Prostate gland (tissue), 2 donors: ENCODE data around the gene SRGAP3. TPM values are rescaled to one million over a fixed set of nuclear protein-coding genes. Genes with fewer than 3 reads are reported as not detected.

Experiments
- DNase-seq: peaks from one replicate; pipeline ENCODE4 v3.0.0-alpha.2; 2019; ENCODE audit warnings: low spot score
- H3K27ac ChIP-seq, 2 donors: fragments of 200-600 bp; sonication (generic); 2 replicates each; pipeline ENCODE4 v1.5.1; 2017 to 2019
- H3K27me3 ChIP-seq: fragments of 200-600 bp; sonication (generic); replicated peaks from 2 replicates; pipeline ENCODE4 v1.5.1; 2019; ENCODE audit not compliant: insufficient read depth
- H3K36me3 ChIP-seq, 2 donors: fragments of 200-600 bp; sonication (generic); 1 replicate in 1 of 2; 2 replicates in 1 of 2; pipeline versions ENCODE4 v1.5.1 to v1.8.1; 2017 to 2019
- H3K4me1 ChIP-seq: fragments of 200-600 bp; sonication (generic); replicated peaks from 2 replicates; pipeline ENCODE4 v1.5.1; 2019
- H3K4me3 ChIP-seq, 2 donors: fragments of 200-600 bp; sonication (generic); 2 replicates each; pipeline ENCODE4 v1.5.1; 2017 to 2019
- H3K9me3 ChIP-seq: fragments of 200-600 bp; sonication (generic); 2 replicates; pipeline ENCODE4 v1.5.1; 2017
- POLR2A ChIP-seq: fragments of 450-650 bp; IDR thresholded peaks from one replicate; pipeline ENCODE4 v1.6.1; 2016; ENCODE audit warnings: antibody characterized with exemption, mild to moderate bottlenecking
- POLR2AphosphoS5 ChIP-seq: sonication (generic); formaldehyde crosslinking; IDR thresholded peaks from one replicate; pipeline ENCODE4 v1.6.1; 2017; ENCODE audit warnings: antibody characterized with exemption
- WGBS: methylation state at CpG from one replicate; pipeline ENCODE4 v1.1.5; 2018; 5-methylcytosine and 5-hydroxymethylcytosine counted together
- intact Hi-C: fragments of 100-400 bp; cut with DNase I; formaldehyde crosslinking; loops from one replicate; pipeline ENCODE4 v1.14.2; 2022
- total RNA-seq, 2 donors: library from RNA; depleted of rRNA; stranded (reverse); fragments of >200 nt; gene quantifications; one replicate each; pipeline ENCODE4 v1.1.0, GENCODE V29; 2016
- TF ChIP-seq, protein P1 (sequence below), 4 experiments: fragments of 200-600 bp in 2 of 4; fragments of 450-650 bp in 2 of 4; sonication (generic) in 2 of 4; IDR thresholded peaks; 1 replicate in 3 of 4; 2 replicates in 1 of 4; pipeline ENCODE4 v1.5.1; 2016 to 2019; ENCODE audit warnings: antibody characterized with exemption in 4 of 4, mild to moderate bottlenecking in 2 of 4, moderate library complexity in 2 of 4

Gene SRGAP3
- total RNA-seq, 2 donors from 2014 or later: 23.6 to 50.3 TPM

DNA sequence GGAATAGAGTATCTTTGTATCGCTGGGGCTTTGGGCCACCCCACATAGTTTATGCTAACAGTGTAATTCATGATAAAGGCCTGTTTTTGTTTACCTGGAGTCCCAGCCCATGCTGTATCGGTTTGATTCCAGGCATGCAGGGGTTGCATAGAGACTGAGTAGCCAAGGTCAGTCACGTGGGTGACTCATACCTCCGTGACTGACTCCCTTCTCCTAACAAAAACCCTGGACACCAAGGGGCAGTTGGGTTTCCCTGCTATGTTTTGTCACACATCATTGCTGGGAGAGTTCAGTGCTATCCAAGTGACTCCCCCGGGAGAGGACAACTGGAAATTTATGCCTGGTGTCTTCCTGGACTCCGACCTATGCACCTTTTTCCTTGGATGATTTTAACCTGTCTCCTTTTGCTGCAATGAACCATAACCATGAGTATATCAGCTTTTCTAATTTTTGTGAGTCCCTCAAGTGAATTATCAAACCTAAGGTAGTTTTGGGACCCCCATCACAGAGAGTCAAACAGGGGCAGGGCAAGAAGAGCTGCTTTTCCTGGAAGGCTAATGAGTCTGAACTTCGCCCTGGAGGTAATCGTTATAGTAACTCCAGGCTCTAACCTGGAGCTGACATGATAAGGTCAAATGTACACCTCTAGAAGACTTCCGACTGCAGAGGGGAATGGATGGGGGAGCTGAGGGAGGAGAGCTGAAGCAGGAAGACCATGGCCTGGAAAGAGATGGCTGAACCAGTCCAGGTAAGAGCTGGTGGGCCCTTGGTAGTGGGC is 57.0 kb downstream of the SRGAP3 start:
- WGBS: 97% methylated on average over 9 of the region's 9 CpGs
- H3K27me3 ChIP-seq: no peaks in the 10 kb centered on the region
- H3K4me1 ChIP-seq: peaks cover 6% of the 10 kb centered on the region
- TF ChIP-seq POLR2A: no peak
- no peak for TF ChIP-seq POLR2AphosphoS5
- TF ChIP-seq, protein P1, sequence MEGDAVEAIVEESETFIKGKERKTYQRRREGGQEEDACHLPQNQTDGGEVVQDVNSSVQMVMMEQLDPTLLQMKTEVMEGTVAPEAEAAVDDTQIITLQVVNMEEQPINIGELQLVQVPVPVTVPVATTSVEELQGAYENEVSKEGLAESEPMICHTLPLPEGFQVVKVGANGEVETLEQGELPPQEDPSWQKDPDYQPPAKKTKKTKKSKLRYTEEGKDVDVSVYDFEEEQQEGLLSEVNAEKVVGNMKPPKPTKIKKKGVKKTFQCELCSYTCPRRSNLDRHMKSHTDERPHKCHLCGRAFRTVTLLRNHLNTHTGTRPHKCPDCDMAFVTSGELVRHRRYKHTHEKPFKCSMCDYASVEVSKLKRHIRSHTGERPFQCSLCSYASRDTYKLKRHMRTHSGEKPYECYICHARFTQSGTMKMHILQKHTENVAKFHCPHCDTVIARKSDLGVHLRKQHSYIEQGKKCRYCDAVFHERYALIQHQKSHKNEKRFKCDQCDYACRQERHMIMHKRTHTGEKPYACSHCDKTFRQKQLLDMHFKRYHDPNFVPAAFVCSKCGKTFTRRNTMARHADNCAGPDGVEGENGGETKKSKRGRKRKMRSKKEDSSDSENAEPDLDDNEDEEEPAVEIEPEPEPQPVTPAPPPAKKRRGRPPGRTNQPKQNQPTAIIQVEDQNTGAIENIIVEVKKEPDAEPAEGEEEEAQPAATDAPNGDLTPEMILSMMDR (IDR thresholded peaks at IDR 0.05): no peak
- H3K4me3 ChIP-seq: no peak overlapping the region
- intact Hi-C loops: no loop called here
- H3K36me3 ChIP-seq: no peaks in the 10 kb centered on the region
- H3K9me3 ChIP-seq: no peaks in the 10 kb centered on the region
- H3K27ac ChIP-seq: no peak overlapping the region
- no peak for DNase-seq

DNA sequence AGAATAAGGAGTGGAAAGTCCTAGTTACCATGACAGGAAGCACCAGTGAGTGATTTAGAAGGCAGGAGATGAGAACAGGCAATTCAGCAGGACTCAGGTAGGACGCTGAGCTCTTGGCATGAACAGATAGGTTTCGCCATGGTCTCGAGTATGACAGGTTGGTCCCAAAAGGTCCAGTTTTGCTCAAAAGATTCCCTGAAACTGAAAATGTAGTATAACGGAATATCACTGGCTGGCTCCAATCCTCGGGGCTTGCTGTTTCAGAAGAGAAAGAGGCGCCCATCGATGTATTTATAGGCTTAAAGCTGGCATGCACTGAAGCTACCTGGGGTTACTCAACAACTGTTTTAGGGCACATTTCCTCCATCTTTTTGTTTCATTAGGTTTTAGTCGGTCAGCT is 59.2 kb downstream of the SRGAP3 start:
- Histone ChIP-seq H3K4me3 (no peak overlapping the region), H3K9me3 (no peaks in the 10 kb centered on the region), H3K36me3 (no peaks in the 10 kb centered on the region), H3K4me1 (peaks cover 6% of the 10 kb centered on the region), H3K27ac (no peak overlapping the region), H3K27me3 (no peaks in the 10 kb centered on the region)
- WGBS: 92% methylated on average over 8 of the region's 8 CpGs
- intact Hi-C loops: no loop called here
- TF ChIP-seq, protein P1 (IDR thresholded peaks at IDR 0.05): no peak
- no peak for TF ChIP-seq POLR2AphosphoS5
- TF ChIP-seq POLR2A: no peak
- DNase-seq: no peak

DNA sequence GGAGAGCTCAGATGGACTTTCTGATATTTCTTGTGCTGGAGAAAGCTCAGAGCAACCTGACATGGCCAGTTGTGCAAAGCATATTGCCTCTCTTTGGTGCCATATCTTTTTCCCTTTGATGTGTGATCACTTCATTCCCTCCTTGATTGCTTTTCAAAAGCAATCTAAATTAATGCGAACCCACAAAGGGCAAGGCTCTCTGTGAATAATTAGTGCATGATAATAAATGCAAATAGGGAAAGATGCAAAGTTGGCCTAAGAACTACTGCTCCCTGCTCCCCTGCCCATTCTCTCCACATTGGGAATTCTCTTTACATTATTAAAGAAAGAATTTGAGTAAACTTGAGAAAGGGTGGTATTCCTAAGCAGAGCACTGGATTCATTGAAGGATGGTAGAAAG is 60.9 kb downstream of the SRGAP3 start:
- WGBS: 97% methylated on average over 1 of the region's 1 CpG
- H3K4me3 ChIP-seq: no peak overlapping the region
- H3K9me3 ChIP-seq: no peaks in the 10 kb centered on the region
- TF ChIP-seq POLR2A: no peak
- TF ChIP-seq POLR2AphosphoS5: no peak
- TF ChIP-seq, protein P1 (IDR thresholded peaks at IDR 0.05): no peak
- H3K27me3 ChIP-seq: no peaks in the 10 kb centered on the region
- no peak overlapping the region for H3K27ac ChIP-seq
- H3K4me1 ChIP-seq: no peaks in the 10 kb centered on the region
- no peak for DNase-seq
- intact Hi-C loops: no loop called here
- no peaks in the 10 kb centered on the region for H3K36me3 ChIP-seq

DNA sequence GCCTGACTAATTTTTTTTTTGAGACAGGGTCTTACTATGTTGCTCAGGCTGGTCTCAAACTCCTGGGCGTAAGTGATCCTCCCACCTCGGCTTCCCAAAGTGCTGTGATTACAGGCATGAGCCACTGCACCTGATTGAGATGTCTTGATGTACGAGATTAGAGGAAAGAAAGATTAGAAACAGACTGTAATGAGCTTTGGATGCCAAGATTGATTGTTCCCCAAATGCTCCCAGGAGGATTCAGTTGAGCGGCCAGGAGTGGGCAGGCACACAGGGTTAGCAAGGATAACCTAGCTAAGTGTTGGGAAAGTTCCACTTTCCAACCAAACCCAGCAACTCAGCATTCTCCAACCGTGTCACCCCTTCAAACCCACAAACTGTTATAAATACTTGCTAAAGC is 63.7 kb downstream of the SRGAP3 start:
- 92% methylated on average over 5 of the region's 5 CpGs for WGBS
- TF ChIP-seq, protein P1 (IDR thresholded peaks at IDR 0.05): no peak
- no peak for DNase-seq
- Histone ChIP-seq H3K36me3 (no peaks in the 10 kb centered on the region), H3K4me3 (no peak overlapping the region), H3K9me3 (no peaks in the 10 kb centered on the region), H3K27me3 (no peaks in the 10 kb centered on the region), H3K4me1 (no peaks in the 10 kb centered on the region), H3K27ac (no peak overlapping the region)
- intact Hi-C loops: no loop called here

DNA sequence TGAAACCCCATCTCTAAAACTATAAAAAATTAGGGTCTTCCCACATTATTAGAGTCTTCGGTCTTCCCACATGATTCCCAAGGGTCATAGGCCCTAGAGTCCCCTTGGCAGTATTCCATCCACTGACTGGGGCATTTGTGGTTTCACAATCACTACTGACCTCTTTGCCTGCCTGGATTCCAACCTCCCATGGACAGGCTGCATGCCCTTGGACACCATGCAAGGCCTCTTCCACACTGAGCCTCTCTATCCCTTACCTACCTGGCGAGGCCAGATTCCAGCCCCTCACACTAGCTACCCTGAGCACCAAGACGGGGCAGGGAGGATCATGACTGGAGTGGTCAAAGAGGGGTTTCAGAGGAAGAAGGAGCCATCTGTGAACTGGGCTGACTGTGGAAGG is 64.4 kb downstream of the SRGAP3 start:
- Histone ChIP-seq H3K36me3 (no peaks in the 10 kb centered on the region), H3K4me3 (no peak overlapping the region), H3K27me3 (no peaks in the 10 kb centered on the region), H3K27ac (no peak overlapping the region), H3K9me3 (no peaks in the 10 kb centered on the region), H3K4me1 (no peaks in the 10 kb centered on the region)
- TF ChIP-seq, protein P1 (IDR thresholded peaks at IDR 0.05): no peak
- TF ChIP-seq POLR2A: no peak
- TF ChIP-seq POLR2AphosphoS5: no peak
- WGBS: 98% methylated on average over 3 of the region's 3 CpGs
- intact Hi-C loops: no loop called here
- DNase-seq: no peak
